ENCODE data around the gene CDCA7. TPM values are rescaled to one million over a fixed set of nuclear protein-coding genes. Genes with fewer than 3 reads are reported as not detected.

The CDCA7 gene
- total and polyA plus RNA-seq, 2 of the 13 experiments (the other 11 are each of a cell fraction or from before 2014, with no cell fraction given): 46.2 to 57.8 TPM

- TF ChIP-seq ARID5B (CRISPR knock-in tag; IDR thresholded peaks at IDR 0.05) (0 out of 2 replicates have a peak, but pooled peaks have one; percentile 14), IRF1 (CRISPR knock-in tag; IDR thresholded peaks at IDR 0.05; ENCODE audit: low read depth) (0 out of 2 replicates have a peak, but pooled peaks have one; percentile 61), ZBTB25 (CRISPR knock-in tag; IDR thresholded peaks at IDR 0.05) (peak; percentile 87), PTBP1 (IDR thresholded peaks at IDR 0.05; ENCODE audit: low read depth, low read length, poor library complexity, severe bottlenecking) (no peak), RERE (CRISPR knock-in tag; IDR thresholded peaks at IDR 0.05; ENCODE audit: low read depth) (peak; percentile 48; the same call in 1 of the 2 replicates), FLYWCH1 (CRISPR knock-in tag; IDR thresholded peaks at IDR 0.05) (peak; percentile 91; the same call in 1 of the 2 replicates), TCF7L2 (IDR thresholded peaks at IDR 0.05; ENCODE audit: low read depth, low read length) (no peak), DRAP1 (CRISPR knock-in tag; IDR thresholded peaks at IDR 0.05) (peak; percentile 69), ZFP82 (CRISPR knock-in tag; IDR thresholded peaks at IDR 0.05; ENCODE audit: borderline replicate concordance) (peak; percentile 83; the same call in 1 of the 2 replicates), PHF8 (CRISPR knock-in tag; IDR thresholded peaks at IDR 0.05) (no peak; the same call in 1 of the 2 replicates), ZNF776 (CRISPR knock-in tag; IDR thresholded peaks at IDR 0.05) (peak; percentile 94; the same call in 1 of the 2 replicates), ZNF766 (CRISPR knock-in tag; IDR thresholded peaks at IDR 0.05; ENCODE audit: borderline replicate concordance) (peak; percentile 82), ZMYM2 (CRISPR knock-in tag; IDR thresholded peaks at IDR 0.05) (0 out of 2 replicates have a peak, but pooled peaks have one; percentile 26), ATF7-NPFF (CRISPR knock-in tag; IDR thresholded peaks at IDR 0.05; ENCODE audit: low read depth) (peak; percentile 81), ZBTB7A (CRISPR knock-in tag; IDR thresholded peaks at IDR 0.05) (peak; percentile 78), TEF (CRISPR knock-in tag; IDR thresholded peaks at IDR 0.05) (peak; percentile 78)
Measured at GRCh38 chr2:173354582-173355131, at the start of gene CDCA7 (continued).

All from HepG2 (cell line).